GM23338 (cell line): ENCODE results near the gene FKBP8. TPM values are rescaled to one million over a fixed set of nuclear protein-coding genes. Genes with fewer than 3 reads are reported as not detected.
A peak's percentile ranks its signal among the peaks of the same experiment; 100 is the strongest.

ENCODE experiments used
- ATAC-seq: fragments of 200-7000 bp; cut with Tn5 transposase; 3 replicates; pipeline ENCODE4 v1.9.1; 2020
- DNase-seq: peaks from one replicate; pipeline ENCODE4 v3.0.0-alpha.2; 2015; ENCODE audit warnings: low spot score
- H2AFZ ChIP-seq: fragments of 200-600 bp; sonication (generic); 2 replicates; pipeline ENCODE4 v1.8.0; 2016; ENCODE audit warnings: antibody characterized with exemption, mild to moderate bottlenecking, moderate library complexity
- H3F3A ChIP-seq: fragments of 200-600 bp; sonication (generic); replicated peaks from 2 replicates; pipeline ENCODE4 v1.8.0; 2017; ENCODE audit warnings: antibody characterized with exemption, mixed run types, low read depth
- H3K27ac ChIP-seq: fragments of 200-600 bp; sonication (generic); 2 replicates; pipeline ENCODE4 v1.6.1; 2016; ENCODE audit warnings: low read depth
- H3K27me3 ChIP-seq: fragments of 200-600 bp; sonication (generic); 2 replicates; pipeline ENCODE4 v1.8.0; 2016; ENCODE audit warnings: mild to moderate bottlenecking, mixed run types, moderate library complexity; ENCODE audit not compliant: insufficient read depth
- H3K36me3 ChIP-seq: fragments of 200-600 bp; sonication (generic); 2 replicates; pipeline ENCODE4 v1.8.0; 2016; ENCODE audit warnings: mild to moderate bottlenecking; ENCODE audit not compliant: insufficient read depth
- H3K4me1 ChIP-seq: fragments of 200-600 bp; sonication (generic); 2 replicates; pipeline ENCODE4 v1.8.0; 2016; ENCODE audit warnings: mild to moderate bottlenecking, moderate library complexity; ENCODE audit not compliant: insufficient read depth
- H3K4me2 ChIP-seq: fragments of 200-600 bp; sonication (generic); 2 replicates; pipeline ENCODE4 v1.7.1; 2017; ENCODE audit warnings: mixed run types
- H3K4me3 ChIP-seq: fragments of 200-600 bp; sonication (generic); 2 replicates; pipeline ENCODE4 v1.6.1; 2016; ENCODE audit warnings: mixed run types
- H3K79me2 ChIP-seq: fragments of 200-600 bp; sonication (generic); replicated peaks from 2 replicates; pipeline ENCODE4 v1.8.0; 2017; ENCODE audit warnings: mild to moderate bottlenecking; ENCODE audit not compliant: insufficient read depth
- H3K9me2 ChIP-seq: fragments of 200-600 bp; sonication (generic); 2 replicates; pipeline ENCODE4 v1.8.0; 2017; ENCODE audit not compliant: insufficient read depth
- H4K20me1 ChIP-seq: fragments of 200-600 bp; sonication (generic); replicated peaks from 2 replicates; pipeline ENCODE4 v1.8.0; 2017; ENCODE audit warnings: mild to moderate bottlenecking; ENCODE audit not compliant: insufficient read depth
- H3K27ac Mint-ChIP-seq: 2 replicates; pipeline ENCODE4 v1.8.0; 2020; ENCODE audit warnings: inconsistent platforms, mild to moderate bottlenecking, moderate library complexity, mixed read lengths
- H3K27me3 Mint-ChIP-seq: 3 replicates; pipeline ENCODE4 v1.8.0; 2022; ENCODE audit warnings: low read depth, mild to moderate bottlenecking, moderate library complexity, mixed read lengths, inconsistent platforms; ENCODE audit not compliant: insufficient read depth, poor library complexity
- H3K36me3 Mint-ChIP-seq: 3 replicates; pipeline ENCODE4 v1.8.0; 2021; ENCODE audit warnings: low read depth, mild to moderate bottlenecking, inconsistent platforms, moderate library complexity, mixed read lengths
- H3K4me1 Mint-ChIP-seq: 3 replicates; pipeline ENCODE4 v1.8.0; 2020; ENCODE audit warnings: mild to moderate bottlenecking, inconsistent platforms, mixed read lengths
- H3K4me3 Mint-ChIP-seq: 3 replicates; pipeline ENCODE4 v1.8.0; 2021; ENCODE audit warnings: moderate library complexity, mild to moderate bottlenecking, inconsistent platforms, mixed read lengths
- H3K9me3 Mint-ChIP-seq: 3 replicates; pipeline ENCODE4 v1.8.0; 2020; ENCODE audit warnings: moderate library complexity, mild to moderate bottlenecking, inconsistent platforms, mixed read lengths
- CREB1 ChIP-seq: fragments of 250-450 bp; sonication (Bioruptor Pico); IDR thresholded peaks from 2 replicates; pipeline ENCODE4 v1.5.0; 2020; ENCODE audit warnings: low read depth, mild to moderate bottlenecking, moderate library complexity
- CTCF ChIP-seq, 2 experiments: fragments of 200-600 bp in 1 of 2; sonication (generic) in 1 of 2; conservative IDR thresholded peaks; 2 replicates each; pipeline versions ENCODE4 v1.5.1 to v1.6.1; 2016 to 2017; ENCODE audit warnings: antibody characterized with exemption in 2 of 2, low read depth in 2 of 2, mild to moderate bottlenecking in 2 of 2, moderate library complexity in 1 of 2
- JUNB ChIP-seq: IDR thresholded peaks from one replicate; pipeline ENCODE4 v1.6.1; 2016; ENCODE audit warnings: antibody characterized with exemption; ENCODE audit not compliant: unreplicated experiment
- REST ChIP-seq: IDR thresholded peaks from one replicate; pipeline ENCODE4 v1.6.1; 2018; ENCODE audit warnings: antibody characterized with exemption; ENCODE audit not compliant: unreplicated experiment
- ZNF114 ChIP-seq: fragments of 250-450 bp; sonication (Bioruptor Pico); IDR thresholded peaks from 2 replicates; pipeline ENCODE4 v1.5.0; 2020; ENCODE audit warnings: mild to moderate bottlenecking, moderate library complexity
- ZNF462 ChIP-seq: fragments of 250-450 bp; sonication (Bioruptor Pico); IDR thresholded peaks from 2 replicates; pipeline ENCODE4 v1.5.0; 2020; ENCODE audit warnings: mild to moderate bottlenecking, moderate library complexity
- polyA plus RNA-seq: library from polyadenylated mRNA; unstranded; fragments of >200 nt; fragmentation: Nextera tagmentation; extraction: Ambion mirVana; gene quantifications from 2 replicates; pipeline ENCODE4 v1.2.1, GENCODE V29; 2016
- total RNA-seq: library from RNA; depleted of rRNA; stranded (reverse); fragments of >200 nt; shearing (Covaris generic); gene quantifications from 2 replicates; pipeline ENCODE4 v1.2.3, GENCODE V29; 2014

FKBP8 gene
- total and polyA plus RNA-seq, 2 experiments from 2014 or later: 158 to 367 TPM

GRCh38 chr19:18522124-18522861, 21.1 kb downstream of the FKBP8 start:
- Histone ChIP-seq H3K36me3 (no peaks in the 10 kb centered on the region), H4K20me1 (peaks cover 28% of the 10 kb centered on the region), H3K4me2 (no peak overlapping the region), H3F3A (peaks cover 12% of the 10 kb centered on the region), H3K27me3 (no peaks in the 10 kb centered on the region), H3K4me1 (peaks cover 4% of the 10 kb centered on the region; the same call in 1 of the 2 replicates), H3K4me3 (peak overlapping the region; percentile 87; the same call in 1 of the 2 replicates), H2AFZ (no peak overlapping the region), H3K9me2 (no peaks in the 10 kb centered on the region), H3K79me2 (peaks cover 37% of the 10 kb centered on the region), H3K27ac (no peak overlapping the region)
- ATAC-seq (peak; percentile 84), DNase-seq (peak; percentile 100)
- H3K4me3 Mint-ChIP-seq: peak overlapping the region; percentile 90
- peaks cover 3% of the 10 kb centered on the region; the same call in 2 of the 3 replicates for H3K4me1 Mint-ChIP-seq
- peaks cover 14% of the 10 kb centered on the region for H3K27me3 Mint-ChIP-seq
- H3K9me3 Mint-ChIP-seq: no peaks in the 10 kb centered on the region
- no peaks in the 10 kb centered on the region for H3K36me3 Mint-ChIP-seq
- TF ChIP-seq JUNB (no peak), CTCF (conservative IDR thresholded peaks at IDR 0.05; ENCODE audit: low read depth in 2 of 2) (no peak), ZNF114 (CRISPR knock-in tag) (no peak), REST (no peak), CREB1 (peak; percentile 71), ZNF462 (CRISPR knock-in tag) (no peak)
- H3K27ac Mint-ChIP-seq: peak overlapping the region; percentile 96
